HEK293T (cell line): ENCODE data around the gene XPR1.

ENCODE experiments used
- CTCF ChIA-PET: fragments of 350-600 bp; formaldehyde crosslinking; extraction: SDS; loops from one replicate; lab custom pipeline; 2021; ENCODE audit warnings: antibody characterized with exemption, inconsistent platforms; lab: Yijun Ruan, JAX
- POLR2A ChIA-PET: fragments of 350-600 bp; formaldehyde crosslinking; extraction: SDS; loops from one replicate; lab custom pipeline; 2020; ENCODE audit warnings: antibody characterized with exemption, inconsistent platforms; lab: Yijun Ruan, JAX
- DNase-seq: peaks from one replicate; pipeline ENCODE4 v3.0.0; 2012; ENCODE audit warnings: mixed read lengths; ENCODE audit errors: extremely low spot score
- ARNT ChIP-seq: fragments of 450-650 bp; IDR thresholded peaks from 2 replicates; pipeline ENCODE4 v1.6.1; 2017; ENCODE audit warnings: mild to moderate bottlenecking
- BHLHE40 ChIP-seq: fragments of 450-650 bp; IDR thresholded peaks from 2 replicates; pipeline ENCODE4 v1.6.1; 2016; ENCODE audit warnings: mild to moderate bottlenecking, moderate library complexity, borderline replicate concordance
- CTBP1 ChIP-seq: fragments of 450-650 bp; IDR thresholded peaks from 2 replicates; pipeline ENCODE4 v1.6.1; 2016; ENCODE audit warnings: borderline replicate concordance
- ELF4 ChIP-seq: fragments of 450-650 bp; IDR thresholded peaks from 2 replicates; pipeline ENCODE4 v1.6.1; 2017; ENCODE audit warnings: antibody characterized with exemption
- FOXA1 ChIP-seq: fragments of 450-650 bp; IDR thresholded peaks from 2 replicates; pipeline ENCODE4 v1.6.1; 2016; ENCODE audit warnings: mild to moderate bottlenecking
- FOXK2 ChIP-seq: fragments of 450-650 bp; IDR thresholded peaks from 2 replicates; pipeline ENCODE4 v1.6.1; 2016; ENCODE audit warnings: mild to moderate bottlenecking
- FOXM1 ChIP-seq: fragments of 450-650 bp; IDR thresholded peaks from 2 replicates; pipeline ENCODE4 v1.6.1; 2017; ENCODE audit warnings: mild to moderate bottlenecking, borderline replicate concordance
- HDGF ChIP-seq: fragments of 450-650 bp; IDR thresholded peaks from 2 replicates; pipeline ENCODE4 v1.6.1; 2017; ENCODE audit warnings: antibody characterized with exemption, borderline replicate concordance
- L3MBTL2 ChIP-seq: fragments of 450-650 bp; conservative IDR thresholded peaks from 2 replicates; pipeline ENCODE4 v1.6.1; 2016; ENCODE audit warnings: mild to moderate bottlenecking
- LEF1 ChIP-seq: fragments of 450-650 bp; IDR thresholded peaks from 2 replicates; pipeline ENCODE4 v1.6.1; 2017; ENCODE audit warnings: mild to moderate bottlenecking, borderline replicate concordance
- NFRKB ChIP-seq: fragments of 450-650 bp; IDR thresholded peaks from 2 replicates; pipeline ENCODE4 v1.6.1; 2016; ENCODE audit warnings: mild to moderate bottlenecking, moderate library complexity
- SP1 ChIP-seq: fragments of 450-650 bp; IDR thresholded peaks from 2 replicates; pipeline ENCODE4 v1.6.1; 2017
- SUZ12 ChIP-seq: fragments of 450-650 bp; IDR thresholded peaks from 2 replicates; pipeline ENCODE4 v1.6.1; 2016; ENCODE audit warnings: mild to moderate bottlenecking
- TARDBP ChIP-seq: fragments of 450-650 bp; IDR thresholded peaks from 2 replicates; pipeline ENCODE4 v1.6.1; 2016
- ZNF384 ChIP-seq: fragments of 450-650 bp; IDR thresholded peaks from 2 replicates; pipeline ENCODE4 v1.6.1; 2016
- TF ChIP-seq, protein P1 (sequence below): fragments of 450-650 bp; IDR thresholded peaks from 2 replicates; pipeline ENCODE4 v1.6.1; 2016

XPR1 gene

DNA sequence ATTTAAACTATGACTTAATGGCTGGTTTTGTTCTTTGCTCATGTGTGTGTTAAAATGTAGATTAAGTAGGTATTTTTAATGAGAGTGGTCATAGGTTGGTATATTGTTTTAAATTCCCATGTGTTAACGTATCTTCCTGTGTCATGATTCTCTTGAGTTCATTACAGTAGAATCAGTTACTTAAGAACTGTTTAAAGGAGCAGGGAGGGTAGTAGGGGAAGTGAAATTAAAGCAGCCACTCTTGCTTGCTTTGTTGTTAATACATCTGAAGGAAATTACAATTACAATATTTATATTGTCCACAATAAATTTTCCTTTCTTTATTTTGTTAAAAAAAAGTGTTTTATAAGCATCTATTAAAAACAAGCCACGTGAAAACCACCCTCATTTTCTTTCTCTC lies 161.6 kb downstream of the XPR1 start:
- DNase-seq: no peak
- POLR2A ChIA-PET: no interaction called here
- CTCF ChIA-PET: no interaction called here
- no peak for TF ChIP-seq HDGF
- TF ChIP-seq ARNT: no peak
- TF ChIP-seq NFRKB: no peak
- no peak for TF ChIP-seq BHLHE40
- TF ChIP-seq SUZ12: no peak
- TF ChIP-seq SP1: no peak
- no peak for TF ChIP-seq CTBP1

DNA sequence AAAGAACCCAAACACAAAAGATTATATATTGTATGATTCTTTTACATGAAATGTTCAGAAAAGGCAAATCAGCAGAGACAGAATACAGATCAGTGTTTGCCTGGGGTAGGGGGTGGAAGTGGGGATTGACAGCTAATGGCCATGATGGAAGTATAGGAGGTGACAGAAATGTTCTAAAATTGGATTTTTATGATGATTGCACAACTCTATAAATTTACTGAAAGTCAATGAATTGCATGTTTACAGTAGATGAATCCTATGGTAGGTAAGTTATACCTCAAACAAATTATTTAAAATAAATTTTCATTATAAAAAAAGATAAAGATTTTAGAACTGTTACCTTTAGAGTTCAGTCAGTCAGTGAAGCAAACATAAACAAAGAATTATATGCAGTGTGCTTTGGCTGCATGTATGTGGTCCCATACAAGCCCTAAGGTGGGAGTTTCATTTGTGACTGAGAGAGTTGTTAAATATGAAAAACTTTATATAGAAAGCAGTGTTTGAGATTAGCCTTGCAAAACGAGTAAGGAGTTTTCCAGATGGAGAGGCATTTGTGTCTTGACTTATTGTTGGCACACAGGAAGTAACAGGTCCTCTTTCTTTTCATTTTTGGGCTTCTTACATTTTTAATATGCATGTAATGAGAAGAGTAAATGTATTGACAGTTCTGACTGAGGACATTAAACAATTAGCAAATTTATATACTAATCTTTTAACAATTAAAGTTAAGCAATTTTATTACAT lies 165.2 kb downstream of the XPR1 start:
- no peak for TF ChIP-seq BHLHE40
- TF ChIP-seq HDGF: no peak
- no peak for TF ChIP-seq NFRKB
- no peak for TF ChIP-seq FOXM1
- no peak for TF ChIP-seq LEF1
- TF ChIP-seq ARNT: no peak
- no peak for TF ChIP-seq ZNF384
- TF ChIP-seq FOXA1: no peak
- TF ChIP-seq SUZ12: no peak
- CTCF ChIA-PET: interaction anchor here (0.6 kb wide), 1 partner anchor 67 kb away, joined by 5 read pairs; no protein-coding TSS in a partner anchor
- POLR2A ChIA-PET: no interaction called here
- DNase-seq: no peak

DNA sequence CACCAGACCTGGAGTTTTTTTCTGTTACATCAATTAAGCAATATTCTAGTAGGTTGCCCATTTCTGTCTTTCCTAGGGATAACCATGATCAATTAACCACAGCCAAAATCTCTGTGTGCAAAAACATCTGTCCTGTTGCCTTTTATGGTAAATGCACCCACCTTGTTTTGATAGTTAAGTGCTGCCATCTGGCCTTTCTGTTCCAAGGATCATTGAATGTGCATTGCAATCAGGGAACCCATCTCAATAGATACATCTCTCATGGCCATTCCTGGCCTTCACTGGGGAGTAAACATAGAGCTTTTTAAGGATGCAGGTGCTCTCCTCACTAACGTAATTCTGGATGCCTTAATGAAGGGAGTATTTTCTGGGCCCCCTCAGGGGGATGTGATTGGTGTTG lies 169.1 kb downstream of the XPR1 start:
- ChIA-PET CTCF (interaction anchor here (0.7 kb wide), 1 partner anchor 1404 kb away, joined by 3 read pairs; no protein-coding TSS in a partner anchor), POLR2A (no interaction called here)
- no peak for TF ChIP-seq CTBP1
- no peak for TF ChIP-seq ARNT
- no peak for TF ChIP-seq BHLHE40
- no peak for TF ChIP-seq LEF1
- TF ChIP-seq, protein P1, sequence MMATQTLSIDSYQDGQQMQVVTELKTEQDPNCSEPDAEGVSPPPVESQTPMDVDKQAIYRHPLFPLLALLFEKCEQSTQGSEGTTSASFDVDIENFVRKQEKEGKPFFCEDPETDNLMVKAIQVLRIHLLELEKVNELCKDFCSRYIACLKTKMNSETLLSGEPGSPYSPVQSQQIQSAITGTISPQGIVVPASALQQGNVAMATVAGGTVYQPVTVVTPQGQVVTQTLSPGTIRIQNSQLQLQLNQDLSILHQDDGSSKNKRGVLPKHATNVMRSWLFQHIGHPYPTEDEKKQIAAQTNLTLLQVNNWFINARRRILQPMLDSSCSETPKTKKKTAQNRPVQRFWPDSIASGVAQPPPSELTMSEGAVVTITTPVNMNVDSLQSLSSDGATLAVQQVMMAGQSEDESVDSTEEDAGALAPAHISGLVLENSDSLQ: no peak
- TF ChIP-seq L3MBTL2: no peak
- no peak for TF ChIP-seq FOXM1
- TF ChIP-seq NFRKB: no peak
- TF ChIP-seq HDGF: no peak
- TF ChIP-seq SP1: no peak
- TF ChIP-seq TARDBP: no peak
- TF ChIP-seq ELF4: no peak
- no peak for TF ChIP-seq SUZ12
- TF ChIP-seq FOXA1: no peak
- TF ChIP-seq FOXK2: no peak
- no peak for TF ChIP-seq ZNF384
- no peak for DNase-seq

DNA sequence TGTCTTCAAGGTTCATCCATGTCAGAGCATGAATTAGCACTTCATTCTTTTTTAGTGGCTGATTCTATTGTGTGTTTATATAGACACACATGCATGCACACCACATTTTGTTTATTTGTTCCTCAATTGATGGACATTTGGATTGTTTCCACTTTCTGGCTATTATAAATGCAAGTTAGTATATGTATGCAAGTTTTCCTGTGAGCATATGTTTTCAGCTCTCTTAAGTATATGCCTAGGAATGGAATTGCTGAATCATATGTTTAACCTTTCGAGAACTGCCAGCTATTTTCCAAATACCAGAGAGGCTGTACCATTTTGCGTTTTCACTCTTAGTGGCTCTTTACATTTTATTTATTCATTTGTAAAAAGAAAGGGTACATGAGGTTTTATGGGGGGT lies 171.0 kb downstream of the XPR1 start:
- CTCF ChIA-PET: no interaction called here
- TF ChIP-seq BHLHE40 (no peak), FOXK2 (no peak), TARDBP (no peak), SP1 (no peak), LEF1 (no peak)

DNA sequence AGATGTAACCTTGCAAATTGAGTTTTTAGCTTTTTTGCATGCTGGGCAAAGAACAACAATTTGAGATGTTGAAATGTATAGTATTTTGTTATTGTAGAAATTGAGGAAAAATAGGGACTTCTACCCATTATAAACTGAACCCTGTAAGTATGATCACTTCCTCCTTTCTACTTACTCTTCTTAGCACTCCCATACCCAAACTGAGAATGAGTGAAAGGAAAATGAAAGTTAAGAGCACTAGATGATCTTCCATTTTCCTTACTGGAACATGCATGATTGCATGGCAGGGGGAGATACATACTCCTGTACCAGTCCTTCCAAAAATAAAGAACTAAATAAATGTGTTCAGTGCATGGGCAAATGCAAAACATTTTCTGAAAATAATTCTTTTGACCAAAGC lies 173.5 kb downstream of the XPR1 start:
- no peak for DNase-seq
- ChIA-PET POLR2A (no interaction called here), CTCF (no interaction called here)
- no peak for TF ChIP-seq LEF1
- TF ChIP-seq FOXK2: no peak
- no peak for TF ChIP-seq SUZ12
- no peak for TF ChIP-seq CTBP1
- no peak for TF ChIP-seq ELF4
- no peak for TF ChIP-seq NFRKB
- TF ChIP-seq L3MBTL2: no peak
- no peak for TF ChIP-seq FOXM1
- no peak for TF ChIP-seq ARNT
- TF ChIP-seq TARDBP: no peak
- no peak for TF ChIP-seq SP1
- TF ChIP-seq ZNF384: no peak
- TF ChIP-seq HDGF: no peak
- TF ChIP-seq, protein P1: no peak
- TF ChIP-seq FOXA1: no peak
- TF ChIP-seq BHLHE40: no peak

More for the DNA sequence above, 171.0 kb downstream of the XPR1 start:
- DNase-seq: no peak
- POLR2A ChIA-PET: no interaction called here

DNA sequence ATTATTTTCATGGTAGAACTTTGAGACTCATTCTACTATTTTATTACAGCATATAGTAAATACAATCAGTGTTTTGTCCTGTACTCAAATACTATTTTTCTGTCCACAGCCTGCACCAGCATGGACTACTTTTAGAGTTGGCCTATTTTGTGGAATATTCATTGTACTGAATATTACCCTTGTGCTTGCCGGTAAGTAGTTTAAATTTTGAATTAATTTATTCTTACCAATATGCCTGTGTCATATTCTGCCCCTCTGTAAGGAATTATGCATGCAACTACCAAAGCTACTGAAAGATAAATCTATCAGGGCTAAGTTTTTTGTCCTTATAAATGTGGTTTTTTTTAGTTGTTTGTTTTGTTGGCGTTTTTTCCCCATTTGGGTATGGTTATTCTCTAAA lies 179.5 kb downstream of the XPR1 start:
- ChIA-PET POLR2A (no interaction called here), CTCF (no interaction called here)
- TF ChIP-seq ZNF384 (no peak), NFRKB (no peak), HDGF (no peak), FOXA1 (no peak), SP1 (no peak), FOXM1 (no peak), ARNT (no peak), ELF4 (no peak), FOXK2 (no peak), CTBP1 (no peak), TARDBP (no peak), L3MBTL2 (no peak), LEF1 (no peak), BHLHE40 (no peak), SUZ12 (no peak)
- TF ChIP-seq, protein P1: no peak
- DNase-seq: no peak
